Suprapubic skin (tissue), 4 donors: ENCODE data around the gene NDRG4. TPM values are rescaled to one million over a fixed set of nuclear protein-coding genes. Genes with fewer than 3 reads are reported as not detected.

Source experiments
- DNase-seq, 2 donors: peaks; one replicate each; pipeline ENCODE4 v3.0.0-alpha.2; 2019; ENCODE audit warnings: low spot score in 2 of 2
- H3K27ac ChIP-seq: fragments of 200-600 bp; sonication (generic); one replicate; pipeline ENCODE4 v1.5.1; 2019
- H3K27me3 ChIP-seq: fragments of 200-600 bp; sonication (generic); one replicate; pipeline ENCODE4 v1.5.1; 2019
- H3K36me3 ChIP-seq: fragments of 200-600 bp; sonication (generic); one replicate; pipeline ENCODE4 v1.5.1; 2019
- H3K4me1 ChIP-seq: fragments of 200-600 bp; sonication (generic); one replicate; pipeline ENCODE4 v1.5.1; 2019
- H3K4me3 ChIP-seq: fragments of 200-600 bp; sonication (generic); one replicate; pipeline ENCODE4 v1.5.1; 2019; ENCODE audit warnings: mild to moderate bottlenecking
- H3K9me3 ChIP-seq: fragments of 200-600 bp; sonication (generic); one replicate; pipeline ENCODE4 v1.5.1; 2019
- EP300 ChIP-seq: sonication (generic); formaldehyde crosslinking; IDR thresholded peaks from one replicate; pipeline ENCODE4 v1.6.1; 2017; ENCODE audit warnings: antibody characterized with exemption
- POLR2A ChIP-seq, 2 donors: fragments of 450-650 bp; IDR thresholded peaks; one replicate each; pipeline ENCODE4 v1.6.1; 2017; ENCODE audit warnings: antibody characterized with exemption in 2 of 2, mild to moderate bottlenecking in 2 of 2, moderate library complexity in 2 of 2
- POLR2AphosphoS5 ChIP-seq, 3 donors: sonication (generic); formaldehyde crosslinking; IDR thresholded peaks; one replicate each; pipeline ENCODE4 v1.6.1; 2017; ENCODE audit warnings: antibody characterized with exemption in 3 of 3
- WGBS: methylation state at CpG from one replicate; pipeline ENCODE4 v1.1.5; 2018; 5-methylcytosine and 5-hydroxymethylcytosine counted together
- total RNA-seq, 4 donors: library from RNA; depleted of rRNA; stranded (reverse); fragments of >200 nt; gene quantifications; one replicate each; pipeline ENCODE4 v1.1.0, GENCODE V29; 2016
- TF ChIP-seq, protein P1 (sequence below), 2 donors: fragments of 200-600 bp in 1 of 2; fragments of 450-650 bp in 1 of 2; sonication (generic) in 1 of 2; IDR thresholded peaks; one replicate each; pipeline ENCODE4 v1.5.1; 2016 to 2019; ENCODE audit warnings: antibody characterized with exemption in 2 of 2, mild to moderate bottlenecking in 1 of 2, moderate library complexity in 1 of 2

Gene NDRG4
- total RNA-seq, 4 donors from 2014 or later: 42.5 to 70.3 (median 50.7) TPM

- H3K36me3 ChIP-seq: peaks cover 64% of the 10 kb centered on the region
- no peaks in the 10 kb centered on the region for H3K27me3 ChIP-seq
- H3K9me3 ChIP-seq: no peaks in the 10 kb centered on the region
- no peak overlapping the region for H3K4me3 ChIP-seq
- TF ChIP-seq EP300: no peak
- TF ChIP-seq POLR2A (IDR thresholded peaks at IDR 0.05): no peak
- TF ChIP-seq, protein P1, sequence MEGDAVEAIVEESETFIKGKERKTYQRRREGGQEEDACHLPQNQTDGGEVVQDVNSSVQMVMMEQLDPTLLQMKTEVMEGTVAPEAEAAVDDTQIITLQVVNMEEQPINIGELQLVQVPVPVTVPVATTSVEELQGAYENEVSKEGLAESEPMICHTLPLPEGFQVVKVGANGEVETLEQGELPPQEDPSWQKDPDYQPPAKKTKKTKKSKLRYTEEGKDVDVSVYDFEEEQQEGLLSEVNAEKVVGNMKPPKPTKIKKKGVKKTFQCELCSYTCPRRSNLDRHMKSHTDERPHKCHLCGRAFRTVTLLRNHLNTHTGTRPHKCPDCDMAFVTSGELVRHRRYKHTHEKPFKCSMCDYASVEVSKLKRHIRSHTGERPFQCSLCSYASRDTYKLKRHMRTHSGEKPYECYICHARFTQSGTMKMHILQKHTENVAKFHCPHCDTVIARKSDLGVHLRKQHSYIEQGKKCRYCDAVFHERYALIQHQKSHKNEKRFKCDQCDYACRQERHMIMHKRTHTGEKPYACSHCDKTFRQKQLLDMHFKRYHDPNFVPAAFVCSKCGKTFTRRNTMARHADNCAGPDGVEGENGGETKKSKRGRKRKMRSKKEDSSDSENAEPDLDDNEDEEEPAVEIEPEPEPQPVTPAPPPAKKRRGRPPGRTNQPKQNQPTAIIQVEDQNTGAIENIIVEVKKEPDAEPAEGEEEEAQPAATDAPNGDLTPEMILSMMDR (IDR thresholded peaks at IDR 0.05): no peak
- no peak for TF ChIP-seq POLR2AphosphoS5 (IDR thresholded peaks at IDR 0.05)
- peaks cover 23% of the 10 kb centered on the region for H3K4me1 ChIP-seq
- H3K27ac ChIP-seq: no peak overlapping the region
- 62% methylated on average over 1 of the region's 1 CpG for WGBS
- DNase-seq: no peak
These were observed 19.0 kb downstream of the NDRG4 start for GRCh38 chr16:58518980-58519368.

GRCh38 chr16:58519707-58520106, 19.8 kb downstream of the NDRG4 start:
- no peak overlapping the region for H3K4me3 ChIP-seq
- H3K27me3 ChIP-seq: no peaks in the 10 kb centered on the region
- no peak for DNase-seq
- H3K36me3 ChIP-seq: peaks cover 71% of the 10 kb centered on the region
- H3K27ac ChIP-seq: no peak overlapping the region
- no peaks in the 10 kb centered on the region for H3K9me3 ChIP-seq
- peaks cover 16% of the 10 kb centered on the region for H3K4me1 ChIP-seq
- TF ChIP-seq POLR2AphosphoS5 (IDR thresholded peaks at IDR 0.05) (no peak), POLR2A (IDR thresholded peaks at IDR 0.05) (no peak)

DNA sequence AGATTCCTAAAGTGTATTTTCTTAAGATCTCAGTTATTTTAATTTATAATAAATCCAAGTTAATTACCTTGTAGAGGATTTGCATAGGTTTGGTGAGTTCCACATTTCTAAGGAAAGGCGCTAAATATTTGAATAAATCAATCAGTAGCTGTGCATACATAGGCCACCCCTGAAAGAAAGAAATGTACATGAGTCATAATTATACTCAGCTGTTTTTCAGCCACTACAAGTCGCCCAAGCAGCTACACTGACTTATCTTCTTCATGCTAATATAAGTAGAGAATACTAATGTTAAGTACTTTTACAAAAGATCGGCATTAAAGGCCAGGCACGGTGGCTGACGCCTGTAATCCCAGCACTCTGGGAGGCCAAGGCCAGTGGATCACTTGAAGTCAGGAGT, 30.2 kb downstream of the NDRG4 start:
- no peak for DNase-seq
- Histone ChIP-seq H3K27ac (no peak overlapping the region), H3K4me3 (no peak overlapping the region), H3K9me3 (no peaks in the 10 kb centered on the region), H3K36me3 (peaks cover 93% of the 10 kb centered on the region), H3K27me3 (no peaks in the 10 kb centered on the region), H3K4me1 (no peaks in the 10 kb centered on the region)
- TF ChIP-seq POLR2AphosphoS5 (IDR thresholded peaks at IDR 0.05) (no peak), POLR2A (IDR thresholded peaks at IDR 0.05) (no peak), EP300 (no peak)
- TF ChIP-seq, protein P1 (IDR thresholded peaks at IDR 0.05): no peak
- 88% methylated on average over 5 of the region's 5 CpGs for WGBS

DNA sequence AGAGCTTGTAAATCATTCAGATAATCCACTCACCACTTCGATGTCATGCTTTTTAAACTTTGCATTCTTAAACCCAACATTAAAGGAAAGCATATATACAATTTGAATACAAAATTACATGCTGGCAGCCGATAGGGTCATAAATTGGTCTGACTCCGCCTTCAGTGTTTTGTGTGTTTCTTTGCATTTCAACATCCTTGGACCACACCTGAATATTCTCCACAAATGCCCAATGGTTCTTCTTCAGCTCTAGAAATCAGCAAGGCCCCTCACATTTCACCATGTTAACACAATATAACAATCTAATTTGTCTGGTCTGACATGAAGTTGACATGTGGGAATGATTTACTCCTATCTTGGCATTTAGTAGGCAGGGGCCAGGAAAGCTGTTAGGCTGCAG, 32.5 kb downstream of the NDRG4 start:
- 80% methylated on average over 3 of the region's 3 CpGs for WGBS
- Histone ChIP-seq H3K27me3 (no peaks in the 10 kb centered on the region), H3K36me3 (peaks cover 98% of the 10 kb centered on the region), H3K4me1 (no peaks in the 10 kb centered on the region), H3K27ac (no peak overlapping the region), H3K4me3 (no peak overlapping the region), H3K9me3 (no peaks in the 10 kb centered on the region)
- DNase-seq: no peak
- no peak for TF ChIP-seq EP300
- no peak for TF ChIP-seq POLR2AphosphoS5 (IDR thresholded peaks at IDR 0.05)
- TF ChIP-seq, protein P1 (IDR thresholded peaks at IDR 0.05): no peak
- TF ChIP-seq POLR2A (IDR thresholded peaks at IDR 0.05): no peak

DNA sequence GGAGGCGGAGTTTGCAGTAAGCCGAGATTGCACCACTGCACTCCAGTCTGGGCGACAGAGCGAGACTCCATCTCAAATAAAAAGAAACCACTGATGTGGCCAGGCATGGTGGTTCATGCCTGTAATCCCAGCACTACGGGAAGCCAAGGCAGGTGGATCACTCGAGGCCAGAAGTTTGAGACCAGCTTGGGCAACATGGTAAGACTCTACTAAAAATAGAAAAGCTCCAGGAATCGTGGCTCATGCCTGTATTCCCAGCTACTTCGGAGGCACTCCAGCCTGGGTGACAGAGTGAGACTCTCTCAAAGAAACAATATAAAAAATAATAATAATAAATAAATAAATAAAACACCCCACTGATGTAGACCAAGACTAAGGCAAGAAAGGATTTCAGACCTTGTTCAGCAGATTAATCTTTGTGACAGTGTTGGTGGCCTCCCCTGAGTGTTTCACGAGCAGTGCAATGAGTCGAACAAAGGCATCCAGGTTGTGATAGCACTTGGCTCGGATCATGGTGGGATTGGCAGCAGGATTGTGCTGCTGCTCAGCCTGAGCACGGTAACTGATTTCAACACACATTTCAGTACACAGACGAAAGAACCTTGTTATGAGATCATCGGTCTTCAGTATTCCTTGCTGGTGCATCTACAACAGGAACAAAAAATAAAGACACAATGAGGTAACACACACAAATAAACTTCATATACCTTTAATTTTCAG, 34.0 kb downstream of the NDRG4 start:
- peaks cover 98% of the 10 kb centered on the region for H3K36me3 ChIP-seq
- H3K27ac ChIP-seq: no peak overlapping the region
- no peaks in the 10 kb centered on the region for H3K4me1 ChIP-seq
- no peak for DNase-seq
- TF ChIP-seq EP300: no peak
- no peak for TF ChIP-seq POLR2AphosphoS5 (IDR thresholded peaks at IDR 0.05)
- TF ChIP-seq, protein P1 (IDR thresholded peaks at IDR 0.05): no peak
- no peak for TF ChIP-seq POLR2A (IDR thresholded peaks at IDR 0.05)
- no peak overlapping the region for H3K4me3 ChIP-seq
- no peaks in the 10 kb centered on the region for H3K27me3 ChIP-seq
- no peaks in the 10 kb centered on the region for H3K9me3 ChIP-seq
- 90% methylated on average over 14 of the region's 14 CpGs for WGBS
